GM12874 (cell line): ENCODE measurements around the gene PAK2.

Source experiments
- TF ChIP-seq, protein P1 (sequence below): IDR thresholded peaks from 2 replicates; pipeline ENCODE4 v1.5.1; 2011; ENCODE audit warnings: low read depth, mild to moderate bottlenecking, control low read depth, low read length, moderate library complexity; ENCODE audit not compliant: insufficient read depth

The PAK2 gene

DNA sequence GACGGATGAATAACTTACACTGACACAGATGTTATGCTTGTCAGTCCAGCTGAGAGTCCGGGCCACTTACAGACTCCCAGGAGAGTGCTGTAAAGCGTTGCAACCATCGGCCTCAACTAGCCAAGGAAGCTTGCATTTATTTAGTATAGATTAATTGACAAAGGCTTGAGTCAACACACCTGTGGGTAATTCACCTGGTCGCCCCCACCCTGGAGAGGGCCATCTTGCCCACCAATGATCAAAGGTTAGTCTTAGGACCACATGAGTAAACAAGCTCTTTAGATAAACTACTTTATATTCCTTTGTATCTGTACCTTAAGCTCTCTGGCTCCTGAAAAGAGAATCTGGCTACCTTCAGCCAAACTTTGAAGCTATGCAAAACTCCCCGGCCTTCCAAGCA, 51.0 kb downstream of the PAK2 start:
- TF ChIP-seq, protein P1, sequence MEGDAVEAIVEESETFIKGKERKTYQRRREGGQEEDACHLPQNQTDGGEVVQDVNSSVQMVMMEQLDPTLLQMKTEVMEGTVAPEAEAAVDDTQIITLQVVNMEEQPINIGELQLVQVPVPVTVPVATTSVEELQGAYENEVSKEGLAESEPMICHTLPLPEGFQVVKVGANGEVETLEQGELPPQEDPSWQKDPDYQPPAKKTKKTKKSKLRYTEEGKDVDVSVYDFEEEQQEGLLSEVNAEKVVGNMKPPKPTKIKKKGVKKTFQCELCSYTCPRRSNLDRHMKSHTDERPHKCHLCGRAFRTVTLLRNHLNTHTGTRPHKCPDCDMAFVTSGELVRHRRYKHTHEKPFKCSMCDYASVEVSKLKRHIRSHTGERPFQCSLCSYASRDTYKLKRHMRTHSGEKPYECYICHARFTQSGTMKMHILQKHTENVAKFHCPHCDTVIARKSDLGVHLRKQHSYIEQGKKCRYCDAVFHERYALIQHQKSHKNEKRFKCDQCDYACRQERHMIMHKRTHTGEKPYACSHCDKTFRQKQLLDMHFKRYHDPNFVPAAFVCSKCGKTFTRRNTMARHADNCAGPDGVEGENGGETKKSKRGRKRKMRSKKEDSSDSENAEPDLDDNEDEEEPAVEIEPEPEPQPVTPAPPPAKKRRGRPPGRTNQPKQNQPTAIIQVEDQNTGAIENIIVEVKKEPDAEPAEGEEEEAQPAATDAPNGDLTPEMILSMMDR = no peak

DNA sequence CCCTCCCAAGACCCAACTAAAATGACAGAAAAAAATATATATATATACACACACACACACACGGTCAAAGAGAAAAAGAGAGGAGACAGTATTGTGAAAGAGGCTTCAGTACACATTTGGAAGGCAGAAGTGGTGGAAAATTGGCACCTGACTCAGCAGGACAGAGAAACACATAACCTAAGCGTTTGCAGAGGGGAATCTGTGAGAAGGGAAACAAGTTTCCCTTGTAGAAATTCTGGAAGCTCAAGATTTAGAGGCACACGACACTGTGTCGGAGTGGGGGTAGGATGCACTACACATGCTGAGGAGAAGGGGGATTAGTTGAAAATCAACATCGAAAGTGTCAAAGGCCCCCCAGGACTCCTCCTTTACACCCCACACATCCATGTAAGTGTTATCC, 53.1 kb downstream of the PAK2 start:
- TF ChIP-seq, protein P1 = no peak

DNA sequence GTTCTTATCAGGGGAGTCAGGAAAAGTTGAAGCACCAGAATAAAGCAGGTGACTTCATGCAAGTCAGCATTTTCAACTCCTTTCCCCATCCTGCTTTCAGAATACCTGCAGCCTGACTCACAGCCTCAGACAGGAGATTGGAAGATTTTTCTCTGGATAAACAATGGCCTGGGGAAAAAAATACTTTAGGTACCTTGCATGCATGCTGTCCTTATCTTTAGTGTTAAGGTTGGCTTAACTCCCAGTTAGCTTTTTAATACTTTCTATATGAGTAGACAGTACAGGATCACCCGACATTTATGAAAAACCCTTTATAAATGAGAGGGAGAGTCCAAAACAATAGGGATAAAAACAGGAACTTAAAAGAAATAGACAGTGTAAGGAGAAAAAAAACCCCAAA, 53.6 kb downstream of the PAK2 start:
- TF ChIP-seq, protein P1 = no peak

DNA sequence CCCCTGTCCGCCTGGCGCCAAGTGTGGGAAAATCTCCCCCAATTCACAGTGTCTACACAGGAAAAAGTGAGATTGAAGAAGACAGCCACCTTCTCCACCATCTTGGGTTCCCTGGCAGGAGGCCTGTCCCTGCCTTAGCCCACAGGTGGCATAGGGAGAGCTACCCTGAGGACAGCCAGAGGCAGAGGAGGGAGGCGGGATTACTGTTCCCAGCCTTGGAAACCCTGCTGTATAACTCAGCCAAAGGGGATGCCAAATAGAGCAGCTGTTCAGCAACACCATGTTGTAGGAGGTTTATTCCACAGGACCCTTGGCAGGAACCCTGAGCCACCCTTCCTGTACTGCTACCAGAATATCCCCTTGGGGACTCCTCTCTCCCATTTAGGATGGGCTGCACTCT, 54.8 kb downstream of the PAK2 start:
- TF ChIP-seq, protein P1 = no peak

DNA sequence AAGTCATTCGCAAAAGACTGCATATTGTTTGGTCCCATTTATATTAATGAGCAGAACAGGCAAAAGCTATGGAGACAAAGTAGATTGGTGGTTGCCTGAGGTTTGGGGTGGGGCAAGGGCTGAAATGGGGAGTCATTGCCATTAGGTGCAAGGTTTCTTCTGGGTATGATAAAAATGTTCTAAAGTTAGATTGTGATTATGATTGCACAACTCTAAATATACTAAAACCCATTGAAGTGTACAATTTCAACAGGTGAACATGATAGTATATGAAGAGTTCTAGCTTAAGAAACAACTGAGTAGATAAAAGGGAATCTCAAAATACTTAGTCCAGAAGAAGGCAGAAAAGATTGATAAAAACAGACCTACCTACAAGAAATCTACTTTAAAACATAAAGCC, 56.7 kb downstream of the PAK2 start:
- TF ChIP-seq, protein P1 = no peak

DNA sequence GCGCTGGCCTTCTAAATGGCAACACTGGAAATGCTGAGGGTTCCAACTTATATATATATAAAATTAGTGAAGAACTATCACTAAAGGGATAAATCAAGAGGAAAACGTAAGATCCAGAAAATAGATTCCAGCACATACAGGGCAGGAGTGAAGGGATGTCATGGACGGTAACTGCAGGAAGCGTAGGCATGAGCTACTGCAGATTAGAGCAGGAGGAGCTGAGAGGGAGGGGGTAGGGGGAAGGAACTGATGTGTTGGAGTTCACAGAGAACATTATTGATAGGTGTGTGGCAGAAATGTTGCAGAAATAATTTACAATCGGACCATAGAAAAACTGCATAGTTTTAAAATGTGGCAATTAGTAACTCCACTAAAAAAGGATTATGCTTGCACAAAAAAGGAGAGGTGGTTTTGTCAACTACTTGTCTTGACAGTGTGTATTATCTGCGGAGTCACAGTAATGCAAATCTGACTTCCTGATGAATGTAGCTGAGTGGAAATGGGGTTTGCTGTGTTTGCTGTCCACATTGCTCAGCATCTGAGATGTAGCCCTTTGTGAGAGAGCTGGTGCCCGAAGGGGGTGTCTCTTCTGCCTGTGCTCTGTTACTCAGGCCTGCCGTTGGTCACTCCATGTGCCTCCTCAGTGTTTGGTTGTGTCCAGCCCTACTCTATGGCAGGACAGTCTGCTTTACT, 61.2 kb downstream of the PAK2 start:
- TF ChIP-seq, protein P1 = no peak

DNA sequence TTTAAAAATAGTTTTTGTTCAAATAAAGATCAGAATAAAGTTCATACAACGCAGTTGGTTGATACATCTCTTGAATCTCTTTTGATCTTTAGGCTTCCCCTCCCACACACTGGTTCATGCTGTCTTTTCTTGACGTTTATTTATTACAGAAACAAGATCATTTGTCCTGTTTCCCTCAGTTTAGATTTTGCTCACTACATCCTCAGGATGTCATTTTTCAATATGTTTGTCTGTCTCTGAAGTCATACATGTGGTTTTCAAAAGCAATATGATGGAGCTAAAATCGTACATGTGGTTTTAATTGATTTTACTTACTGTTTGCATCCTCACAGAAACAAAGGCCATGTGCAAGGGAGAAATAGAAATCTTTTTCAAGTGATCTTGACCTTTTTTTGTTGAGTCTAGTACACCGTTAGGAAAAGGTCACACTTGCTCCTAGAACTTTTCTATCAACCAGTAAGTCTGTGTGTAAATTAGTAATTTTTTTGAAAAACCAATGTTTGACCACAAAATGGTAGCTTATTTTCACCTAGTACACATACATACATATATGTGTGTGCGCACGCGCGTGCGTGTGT, 64.3 kb downstream of the PAK2 start:
- TF ChIP-seq, protein P1 = no peak
